ENCODE data around the gene GORASP2.
"Not testable (repeated sequence)": the region's sequence is repeated elsewhere in the genome, so short reads cannot be mapped to it uniquely, and the experiment has no call there.

GORASP2 gene

DNA sequence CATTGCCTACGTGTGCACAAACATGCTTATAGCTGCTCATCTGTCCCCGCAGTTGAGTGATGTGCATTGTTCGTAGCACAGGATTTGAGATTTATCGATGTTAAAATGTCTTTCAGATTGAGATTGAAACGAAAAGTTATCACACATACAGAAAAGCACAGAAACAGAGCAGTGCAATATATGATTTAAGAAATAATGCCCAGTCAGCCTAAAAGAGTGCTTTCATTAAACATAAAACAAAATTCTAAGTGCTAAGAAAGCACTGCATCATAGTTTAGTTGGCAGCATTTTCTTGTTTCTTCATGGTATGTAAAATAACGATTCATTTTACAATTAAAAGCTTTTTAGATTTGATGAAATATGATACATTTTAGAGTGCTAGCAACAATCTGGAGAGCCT lies 31.9 kb upstream of the GORASP2 start:
- no peaks in the 10 kb centered on the region for H3F3A ChIP-seq (ENCODE audit: insufficient read depth, low read length)
- H3K4me1 ChIP-seq (ENCODE audit: insufficient read depth, low read length, severe bottlenecking): no peaks in the 10 kb centered on the region
- H3K9me3 ChIP-seq (ENCODE audit: low read length): no peaks in the 10 kb centered on the region
- H3K9ac ChIP-seq (ENCODE audit: low read length): no peak overlapping the region
- H3K36me3 ChIP-seq (ENCODE audit: insufficient read depth, low read length): no peaks in the 10 kb centered on the region
- TF ChIP-seq EZH2 (IDR thresholded peaks at IDR 0.05; ENCODE audit: borderline replicate concordance, low read length) (no peak), CTCF (IDR thresholded peaks at IDR 0.05; ENCODE audit: low read length) (no peak)
- H2AFZ ChIP-seq (ENCODE audit: low read length): no peak overlapping the region
- H3K27me3 ChIP-seq (ENCODE audit: insufficient read depth, low read length): no peaks in the 10 kb centered on the region
- H4K20me1 ChIP-seq (ENCODE audit: insufficient read depth, low read length): no peaks in the 10 kb centered on the region
- H3K4me2 ChIP-seq (ENCODE audit: low read length): no peak overlapping the region
- H3K9me2 ChIP-seq (ENCODE audit: low read depth, low read length): no peaks in the 10 kb centered on the region
- H3K4me3 ChIP-seq (ENCODE audit: low read depth, low read length, poor library complexity, severe bottlenecking): no peak overlapping the region
- no peaks in the 10 kb centered on the region for H3K79me2 ChIP-seq (ENCODE audit: insufficient read depth, low read length)
- no peak overlapping the region for H3K27ac ChIP-seq (ENCODE audit: low read depth, low read length, poor library complexity, severe bottlenecking)

GRCh38 chr2:170905864-170906263 lies 23.2 kb upstream of the GORASP2 start:
- Histone ChIP-seq H3K9ac (ENCODE audit: low read length) (no peak overlapping the region), H3K4me2 (ENCODE audit: low read length) (no peak overlapping the region), H3K9me2 (ENCODE audit: low read depth, low read length) (no peaks in the 10 kb centered on the region), H3F3A (ENCODE audit: insufficient read depth, low read length) (no peaks in the 10 kb centered on the region), H3K27ac (ENCODE audit: low read depth, low read length, poor library complexity, severe bottlenecking) (no peak overlapping the region), H3K79me2 (ENCODE audit: insufficient read depth, low read length) (no peaks in the 10 kb centered on the region), H3K9me3 (ENCODE audit: low read length) (peaks cover 6% of the 10 kb centered on the region; the same call in 1 of the 2 replicates), H3K4me3 (ENCODE audit: low read depth, low read length, poor library complexity, severe bottlenecking) (no peak overlapping the region), H3K4me1 (ENCODE audit: insufficient read depth, low read length, severe bottlenecking) (no peaks in the 10 kb centered on the region), H4K20me1 (ENCODE audit: insufficient read depth, low read length) (no peaks in the 10 kb centered on the region), H3K27me3 (ENCODE audit: insufficient read depth, low read length) (no peaks in the 10 kb centered on the region), H3K36me3 (ENCODE audit: insufficient read depth, low read length) (no peaks in the 10 kb centered on the region), H2AFZ (ENCODE audit: low read length) (no peak overlapping the region)
- no peak for TF ChIP-seq CTCF (IDR thresholded peaks at IDR 0.05; ENCODE audit: low read length)
- no peak for TF ChIP-seq EZH2 (IDR thresholded peaks at IDR 0.05; ENCODE audit: borderline replicate concordance, low read length)

DNA sequence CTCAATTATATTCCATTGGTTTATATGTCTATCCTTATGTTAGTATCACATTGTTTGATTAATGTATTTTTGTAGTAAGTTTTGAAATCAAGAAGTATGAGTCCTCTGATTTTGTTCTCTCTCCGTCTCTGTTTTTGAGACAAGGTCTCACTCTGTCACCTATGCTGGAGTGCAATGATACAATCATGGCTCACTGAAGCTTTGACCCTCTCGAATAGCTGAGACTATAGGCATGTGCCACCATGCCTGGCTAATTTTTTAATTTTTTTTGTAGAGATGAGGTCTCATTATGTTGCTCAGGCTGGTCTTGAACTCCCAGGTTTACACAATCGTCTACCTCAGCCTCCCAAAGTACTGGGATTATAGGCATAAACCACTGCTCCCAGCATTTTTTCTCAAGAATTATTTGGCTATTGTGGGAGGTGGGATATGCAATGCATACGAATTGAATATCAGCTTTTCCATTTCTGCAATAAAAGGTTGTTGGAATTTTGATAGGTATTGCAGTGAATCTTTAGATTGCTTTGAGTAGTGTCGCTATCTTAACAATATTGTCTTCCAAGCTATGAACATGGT lies 17.7 kb upstream of the GORASP2 start:
- no peak overlapping the region for H3K4me3 ChIP-seq (ENCODE audit: low read depth, low read length, poor library complexity, severe bottlenecking)
- no peaks in the 10 kb centered on the region for H3K9me2 ChIP-seq (ENCODE audit: low read depth, low read length)
- no peak for TF ChIP-seq CTCF (IDR thresholded peaks at IDR 0.05; ENCODE audit: low read length)
- no peak for TF ChIP-seq EZH2 (IDR thresholded peaks at IDR 0.05; ENCODE audit: borderline replicate concordance, low read length)
- peaks cover 22% of the 10 kb centered on the region for H3K9me3 ChIP-seq (ENCODE audit: low read length)
- no peaks in the 10 kb centered on the region for H3F3A ChIP-seq (ENCODE audit: insufficient read depth, low read length)
- H3K9ac ChIP-seq (ENCODE audit: low read length): no peak overlapping the region
- no peak overlapping the region for H3K27ac ChIP-seq (ENCODE audit: low read depth, low read length, poor library complexity, severe bottlenecking)
- H2AFZ ChIP-seq (ENCODE audit: low read length): no peak overlapping the region
- no peaks in the 10 kb centered on the region for H3K36me3 ChIP-seq (ENCODE audit: insufficient read depth, low read length)
- no peak overlapping the region for H3K4me2 ChIP-seq (ENCODE audit: low read length)
- H3K4me1 ChIP-seq (ENCODE audit: insufficient read depth, low read length, severe bottlenecking): no peaks in the 10 kb centered on the region
- no peaks in the 10 kb centered on the region for H4K20me1 ChIP-seq (ENCODE audit: insufficient read depth, low read length)
- H3K27me3 ChIP-seq (ENCODE audit: insufficient read depth, low read length): no peaks in the 10 kb centered on the region
- no peaks in the 10 kb centered on the region for H3K79me2 ChIP-seq (ENCODE audit: insufficient read depth, low read length)

DNA sequence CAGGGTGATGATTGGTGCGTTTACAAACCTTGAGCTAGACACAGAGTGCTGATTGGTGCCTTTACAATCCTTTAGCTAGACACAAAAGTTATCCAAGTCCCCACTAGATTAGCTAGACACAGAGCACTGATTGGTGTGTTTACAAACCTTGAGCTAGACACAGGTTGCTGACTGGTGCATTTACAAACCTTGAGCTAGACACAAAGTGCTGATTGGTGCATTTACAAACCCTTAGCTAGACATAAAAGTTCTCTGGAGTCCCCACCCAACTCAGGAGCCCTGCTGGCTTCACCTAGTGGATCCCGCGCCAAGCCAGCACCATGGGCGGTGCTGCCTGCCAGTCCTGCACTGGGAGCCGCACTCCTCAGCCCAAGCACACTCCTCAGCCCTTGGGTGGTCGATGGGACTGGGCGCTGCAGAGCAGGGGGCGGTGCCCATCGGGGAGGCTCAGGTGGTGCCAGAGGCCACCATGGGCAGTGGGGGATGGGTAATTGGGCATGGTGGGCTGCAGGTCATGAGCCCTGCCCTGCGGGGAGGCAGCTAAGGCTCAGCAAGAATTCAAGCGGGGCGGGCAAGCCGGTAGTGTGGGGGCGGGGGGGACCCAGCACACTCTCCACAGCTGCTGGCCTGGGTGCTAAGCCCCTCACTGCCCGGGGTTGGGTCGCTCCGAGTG lies 13.9 kb upstream of the GORASP2 start:
- peaks cover 38% of the 10 kb centered on the region for H3K9me3 ChIP-seq (ENCODE audit: low read length)

More for the DNA sequence above, 13.9 kb upstream of the GORASP2 start:
- H3K36me3 ChIP-seq (ENCODE audit: insufficient read depth, low read length); H4K20me1 ChIP-seq (ENCODE audit: insufficient read depth, low read length); H3K9me2 ChIP-seq (ENCODE audit: low read depth, low read length); H3K27me3 ChIP-seq (ENCODE audit: insufficient read depth, low read length); H3F3A ChIP-seq (ENCODE audit: insufficient read depth, low read length); H3K9ac ChIP-seq (ENCODE audit: low read length); H3K4me2 ChIP-seq (ENCODE audit: low read length); H2AFZ ChIP-seq (ENCODE audit: low read length); H3K4me3 ChIP-seq (ENCODE audit: low read depth, low read length, poor library complexity, severe bottlenecking); H3K4me1 ChIP-seq (ENCODE audit: insufficient read depth, low read length, severe bottlenecking); H3K27ac ChIP-seq (ENCODE audit: low read depth, low read length, poor library complexity, severe bottlenecking); H3K79me2 ChIP-seq (ENCODE audit: insufficient read depth, low read length): not testable (repeated sequence)

Data from OCI-LY1 (cell line).